K562 (cell line): ENCODE results near the gene DLK1. TPM values are rescaled to one million over a fixed set of nuclear protein-coding genes. Genes with fewer than 3 reads are reported as not detected.

Experiments used
- ATAC-seq: fragments of 200-7000 bp; cut with Tn5 transposase; 3 replicates; pipeline ENCODE4 v1.9.1; 2020; ENCODE audit warnings: moderate library complexity
- BruUV-seq: library from RNA; stranded (reverse); fragments of 400-500 nt; replicated peaks from 2 replicates; lab custom pipeline; 2021; lab: Mats Ljungman, UMichigan
- CTCF ChIA-PET: fragments of 300-600 bp; formaldehyde crosslinking; extraction: SDS; loops from one replicate; lab custom pipeline; 2021; ENCODE audit warnings: low intra/inter-chr PET ratio; lab: Yijun Ruan, JAX
- POLR2A ChIA-PET: fragments of 300-600, 350-650 bp; sonication (Branson Sonifier 250); formaldehyde crosslinking; extraction: SDS; loops from one replicate; lab custom pipeline; 2021; ENCODE audit warnings: antibody characterized with exemption, inconsistent platforms; lab: Yijun Ruan, JAX
- DNase-seq, 4 experiments: peaks; one replicate each; pipeline versions ENCODE4 v3.0.0 to v3.0.0-alpha.2; 2011 to 2018; ENCODE audit warnings: low spot score in 3 of 4, mixed read lengths in 3 of 4; ENCODE audit errors: extremely low read depth in 1 of 4
- FAIRE-seq: peaks from 2 replicates; lab custom pipeline; 2011; peaks lifted over from hg19 to GRCh38; lab: Jason Lieb, UNC
- H2AFZ ChIP-seq: 2 replicates; pipeline ENCODE4 v1.6.0; 2011; ENCODE audit warnings: low read depth, low read length, control low read depth, inconsistent platforms
- H3K27ac ChIP-seq: fragments of 200-600 bp; 3 replicates; pipeline ENCODE4 v1.8.0; 2011; ENCODE audit warnings: low read depth, mild to moderate bottlenecking, control low read depth, inconsistent platforms, low read length, moderate library complexity, mixed read lengths; ENCODE audit errors: extremely low read depth
- H3K27me3 ChIP-seq, 2 experiments: fragments of 300-600 bp in 1 of 2; 2 replicates in 1 of 2; 3 replicates in 1 of 2; pipeline versions ENCODE4 v1.6.0 to v1.8.0; 2011; ENCODE audit warnings: inconsistent platforms in 2 of 2, low read length in 2 of 2, mild to moderate bottlenecking in 1 of 2, mixed read lengths in 1 of 2, moderate library complexity in 1 of 2; ENCODE audit not compliant: control insufficient read depth in 2 of 2, insufficient read depth in 2 of 2
- H3K36me3 ChIP-seq: fragments of 300-600 bp; 3 replicates; pipeline ENCODE4 v1.8.0; 2011; ENCODE audit warnings: mild to moderate bottlenecking, low read length, inconsistent platforms; ENCODE audit not compliant: control insufficient read depth, insufficient read depth
- H3K4me1 ChIP-seq, 2 experiments: fragments of 200-600 bp in 1 of 2; replicated peaks in 1 of 2; 2 replicates in 1 of 2; 3 replicates in 1 of 2; pipeline versions ENCODE4 v1.5.1 to v1.8.0; 2011; ENCODE audit warnings: inconsistent platforms in 2 of 2, low read length in 2 of 2, mild to moderate bottlenecking in 1 of 2, mixed read lengths in 1 of 2, moderate library complexity in 1 of 2; ENCODE audit not compliant: control insufficient read depth in 2 of 2, insufficient read depth in 2 of 2
- H3K4me2 ChIP-seq: 2 replicates; pipeline ENCODE4 v1.6.1; 2011; ENCODE audit warnings: low read length, control low read depth, inconsistent platforms, mixed read lengths; ENCODE audit not compliant: insufficient read depth
- H3K4me3 ChIP-seq: fragments of 200-600 bp; sonication (generic), shearing (Covaris generic); 2 replicates; pipeline ENCODE4 v1.5.1; 2016; ENCODE audit warnings: control low read depth, inconsistent platforms
- H3K79me2 ChIP-seq: fragments of 200-600 bp; 3 replicates; pipeline ENCODE4 v1.8.0; 2011; ENCODE audit warnings: low read length, inconsistent platforms; ENCODE audit not compliant: control insufficient read depth, insufficient read depth
- H3K9ac ChIP-seq, 2 experiments: 2 replicates each; pipeline versions ENCODE4 v1.6.0 to v1.6.1; 2011; ENCODE audit warnings: low read depth in 2 of 2, low read length in 2 of 2, control low read depth in 1 of 2, inconsistent platforms in 1 of 2, mild to moderate bottlenecking in 1 of 2, mixed read lengths in 1 of 2; ENCODE audit not compliant: insufficient read depth in 1 of 2
- H3K9me1 ChIP-seq: one replicate; pipeline ENCODE4 v1.6.0; 2011; ENCODE audit warnings: inconsistent platforms, mild to moderate bottlenecking, low read length, moderate library complexity; ENCODE audit not compliant: control insufficient read depth, insufficient read depth
- H3K9me3 ChIP-seq: replicated peaks from 2 replicates; pipeline ENCODE4 v1.5.1; 2011; ENCODE audit warnings: low read depth, low read length, inconsistent platforms; ENCODE audit not compliant: control insufficient read depth, insufficient read depth
- H4K20me1 ChIP-seq: replicated peaks from 2 replicates; pipeline ENCODE4 v1.6.1; 2011; ENCODE audit warnings: low read length, inconsistent platforms, mixed read lengths; ENCODE audit not compliant: control insufficient read depth, insufficient read depth
- ATF7 ChIP-seq: fragments of 450-650 bp; IDR thresholded peaks from 2 replicates; pipeline ENCODE4 v1.7.1; 2014; ENCODE audit warnings: mild to moderate bottlenecking, moderate library complexity
- BCL6 ChIP-seq: fragments of 250-450 bp; sonication (Bioruptor Pico); IDR thresholded peaks from 2 replicates; pipeline ENCODE4 v1.4.0; 2020
- FOXP1 ChIP-seq: sonication (generic); formaldehyde crosslinking; IDR thresholded peaks from 2 replicates; pipeline ENCODE4 v1.8.0; 2022; ENCODE audit warnings: mild to moderate bottlenecking, missing genetic modification reagents
- GTF2B ChIP-seq: IDR thresholded peaks from 2 replicates; pipeline ENCODE4 v1.6.1; 2011; ENCODE audit not compliant: insufficient read length; ENCODE audit errors: extremely low read depth
- MAX ChIP-seq: sonication (generic); formaldehyde crosslinking; IDR thresholded peaks from 2 replicates; pipeline ENCODE4 v1.9.0; 2022; ENCODE audit warnings: mild to moderate bottlenecking, missing genetic modification reagents
- PYGO2 ChIP-seq: fragments of 450-650 bp; IDR thresholded peaks from 2 replicates; pipeline ENCODE4 v1.6.1; 2016; ENCODE audit warnings: mild to moderate bottlenecking, missing genetic modification characterization, moderate library complexity, missing compliant biosample characterization
- RBM15 ChIP-seq: fragments of 200-400 bp; formaldehyde crosslinking; IDR thresholded peaks from 2 replicates; pipeline ENCODE4 v1.6.1; 2018; ENCODE audit warnings: mild to moderate bottlenecking, low read length, moderate library complexity; ENCODE audit not compliant: insufficient read depth
- SIN3B ChIP-seq: fragments of 450-650 bp; IDR thresholded peaks from 2 replicates; pipeline ENCODE4 v1.6.1; 2017; ENCODE audit warnings: low read depth, mild to moderate bottlenecking, moderate library complexity
- STAT5B ChIP-seq: fragments of 250-450 bp; sonication (Bioruptor Pico); IDR thresholded peaks from 2 replicates; pipeline ENCODE4 v1.8.0; 2021; ENCODE audit warnings: mild to moderate bottlenecking, inconsistent platforms
- TAF9B ChIP-seq: fragments of 450-650 bp; IDR thresholded peaks from 2 replicates; pipeline ENCODE4 v1.6.1; 2018; ENCODE audit warnings: mild to moderate bottlenecking; ENCODE audit not compliant: partially characterized antibody
- TAL1 ChIP-seq: fragments of 450-650 bp; IDR thresholded peaks from 2 replicates; pipeline ENCODE4 v1.6.1; 2016; ENCODE audit warnings: mild to moderate bottlenecking
- ZNF224 ChIP-seq: sonication (generic); formaldehyde crosslinking; IDR thresholded peaks from 2 replicates; pipeline ENCODE4 v1.8.0; 2022; ENCODE audit warnings: mild to moderate bottlenecking, missing genetic modification reagents
- ZNF592 ChIP-seq: fragments of 450-650 bp; IDR thresholded peaks from 2 replicates; pipeline ENCODE4 v1.6.1; 2017; ENCODE audit warnings: antibody characterized with exemption, mild to moderate bottlenecking
- WGBS: fragments of 100-300 bp; shearing (Covaris generic); methylation state at CpG from one replicate; pipeline ENCODE4 v1.1.6; 2016; ENCODE audit warnings: low coverage, mixed read lengths; ENCODE audit not compliant: insufficient coverage; ENCODE audit errors: missing lambda C conversion rate; 5-methylcytosine and 5-hydroxymethylcytosine counted together
- in situ Hi-C: fragments of 300-500 bp; cut with MboI; formaldehyde crosslinking; loops from 4 replicates; pipeline ENCODE4 v1.15.0; 2018; ENCODE audit warnings: inconsistent platforms, mixed read lengths
- intact Hi-C: fragments of 100-400 bp; cut with micrococcal nuclease; formaldehyde crosslinking; loops from 2 replicates; pipeline ENCODE4 v1.14.2; 2022
- polyA plus RNA-seq, 8 experiments: library from polyadenylated mRNA; depleted of rRNA in 4 of 8; stranded (reverse) in 5 of 8; unstranded in 3 of 8; fragments of >200 nt; fragmentation: Nextera tagmentation in 2 of 8; fragmentation: Illumina TruSeq in 1 of 8; extraction: Ambion mirVana in 2 of 8; extraction: Trizol in 1 of 8; gene quantifications; 2 replicates each; pipeline versions ENCODE4 v1.2.1 to v1.2.3, GENCODE V29; 2011 to 2014; ENCODE audit warnings: inconsistent platforms in 1 of 8, missing spikeins in 1 of 8
- total RNA-seq, 7 experiments: library from RNA; depleted of rRNA in 6 of 7; stranded (reverse); fragments of >200 nt in 6 of 7; fragmentation: Illumina TruSeq in 2 of 7; extraction: Trizol in 2 of 7; gene quantifications; 2 replicates each; pipeline versions ENCODE4 v1.2.1 to v1.2.3, GENCODE V29; 2011 to 2021; ENCODE audit warnings: low replicate concordance in 1 of 7
- TF ChIP-seq, protein P1 (sequence below): IDR thresholded peaks from 2 replicates; pipeline ENCODE4 v1.6.1; 2014; ENCODE audit warnings: antibody characterized with exemption
- TF ChIP-seq, protein P2 (sequence below), 2 experiments: IDR thresholded peaks; 2 replicates each; pipeline ENCODE4 v1.6.1; 2012; ENCODE audit warnings: improper control_type of control experiment in 2 of 2, low read depth in 2 of 2, low read length in 2 of 2, borderline replicate concordance in 1 of 2

Gene DLK1
- total and polyA plus RNA-seq, 9 of the 15 experiments (the other 6 are each of a cell fraction or from before 2014, with no cell fraction given) = 4.4 to 97.2 (median 15.3) TPM

GRCh38 chr14:100747736-100748135, 21.0 kb downstream of the DLK1 start:
- ChIA-PET POLR2A (no interaction called here), CTCF (no interaction called here)
- WGBS = 75% methylated on average over 7 of the region's 8 CpGs
- TF ChIP-seq STAT5B (CRISPR knock-in tag) (no peak), MAX (CRISPR knock-in tag) (no peak), ATF7 (no peak), PYGO2 (no peak), BCL6 (no peak), TAL1 (no peak), ZNF592 (no peak), SIN3B (no peak), ZNF224 (CRISPR knock-in tag) (no peak), RBM15 (no peak), FOXP1 (CRISPR knock-in tag) (no peak), TAF9B (no peak), GTF2B (no peak)
- TF ChIP-seq, protein P1, sequence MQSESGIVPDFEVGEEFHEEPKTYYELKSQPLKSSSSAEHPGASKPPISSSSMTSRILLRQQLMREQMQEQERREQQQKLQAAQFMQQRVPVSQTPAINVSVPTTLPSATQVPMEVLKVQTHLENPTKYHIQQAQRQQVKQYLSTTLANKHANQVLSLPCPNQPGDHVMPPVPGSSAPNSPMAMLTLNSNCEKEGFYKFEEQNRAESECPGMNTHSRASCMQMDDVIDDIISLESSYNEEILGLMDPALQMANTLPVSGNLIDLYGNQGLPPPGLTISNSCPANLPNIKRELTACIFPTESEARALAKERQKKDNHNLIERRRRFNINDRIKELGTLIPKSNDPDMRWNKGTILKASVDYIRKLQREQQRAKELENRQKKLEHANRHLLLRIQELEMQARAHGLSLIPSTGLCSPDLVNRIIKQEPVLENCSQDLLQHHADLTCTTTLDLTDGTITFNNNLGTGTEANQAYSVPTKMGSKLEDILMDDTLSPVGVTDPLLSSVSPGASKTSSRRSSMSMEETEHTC = no peak
- TF ChIP-seq, protein P2, sequence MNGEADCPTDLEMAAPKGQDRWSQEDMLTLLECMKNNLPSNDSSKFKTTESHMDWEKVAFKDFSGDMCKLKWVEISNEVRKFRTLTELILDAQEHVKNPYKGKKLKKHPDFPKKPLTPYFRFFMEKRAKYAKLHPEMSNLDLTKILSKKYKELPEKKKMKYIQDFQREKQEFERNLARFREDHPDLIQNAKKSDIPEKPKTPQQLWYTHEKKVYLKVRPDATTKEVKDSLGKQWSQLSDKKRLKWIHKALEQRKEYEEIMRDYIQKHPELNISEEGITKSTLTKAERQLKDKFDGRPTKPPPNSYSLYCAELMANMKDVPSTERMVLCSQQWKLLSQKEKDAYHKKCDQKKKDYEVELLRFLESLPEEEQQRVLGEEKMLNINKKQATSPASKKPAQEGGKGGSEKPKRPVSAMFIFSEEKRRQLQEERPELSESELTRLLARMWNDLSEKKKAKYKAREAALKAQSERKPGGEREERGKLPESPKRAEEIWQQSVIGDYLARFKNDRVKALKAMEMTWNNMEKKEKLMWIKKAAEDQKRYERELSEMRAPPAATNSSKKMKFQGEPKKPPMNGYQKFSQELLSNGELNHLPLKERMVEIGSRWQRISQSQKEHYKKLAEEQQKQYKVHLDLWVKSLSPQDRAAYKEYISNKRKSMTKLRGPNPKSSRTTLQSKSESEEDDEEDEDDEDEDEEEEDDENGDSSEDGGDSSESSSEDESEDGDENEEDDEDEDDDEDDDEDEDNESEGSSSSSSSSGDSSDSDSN (IDR thresholded peaks at IDR 0.05; ENCODE audit: borderline replicate concordance in 1 of 2, low read depth in 2 of 2, low read length in 2 of 2) = no peak

More at GRCh38 chr14:100747736-100748135, 21.0 kb downstream of the DLK1 start:
- Histone ChIP-seq H3K27ac (no peak overlapping the region), H3K9ac (no peak overlapping the region), H3K9me1 (no peaks in the 10 kb centered on the region), H4K20me1 (no peaks in the 10 kb centered on the region), H3K4me3 (no peak overlapping the region), H3K36me3 (no peaks in the 10 kb centered on the region), H2AFZ (no peak overlapping the region), H3K4me1 (no peaks in the 10 kb centered on the region), H3K27me3 (no peaks in the 10 kb centered on the region), H3K9me3 (no peaks in the 10 kb centered on the region), H3K79me2 (no peaks in the 10 kb centered on the region), H3K4me2 (no peak overlapping the region)
- DNase-seq (no peak), ATAC-seq (no peak), FAIRE-seq (no peak)
- in situ Hi-C loops (no loop called here), intact Hi-C loops (no loop called here)
- BruUV-seq = no TSS peak
